Superior temporal gyrus (tissue), 1 donor: ENCODE measurements around the gene AMOT.
A peak's percentile ranks its signal among the peaks of the same experiment; 100 is the strongest.

ENCODE experiments used
- DNase-seq: peaks from one replicate; pipeline ENCODE4 v3.0.0-alpha.2; 2016; ENCODE audit errors: extremely low spot score

Gene AMOT

DNA sequence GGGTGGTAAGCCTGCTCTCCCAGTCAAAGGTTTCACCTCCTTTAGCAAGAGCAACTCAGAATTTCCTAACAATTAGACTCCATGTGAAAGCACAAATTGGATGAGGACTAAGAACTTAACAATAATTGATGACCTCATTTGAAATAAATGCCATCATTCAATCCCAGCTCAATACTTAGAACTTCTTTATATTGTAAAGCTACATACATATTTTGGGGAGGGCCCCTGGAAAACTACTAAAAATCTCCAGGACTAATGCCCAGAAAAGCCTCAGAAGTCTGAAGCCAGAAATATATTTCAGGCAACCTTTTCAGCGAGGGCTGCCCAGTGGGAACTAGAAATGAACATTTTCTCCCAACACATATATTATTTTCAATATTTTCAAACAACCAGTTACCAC is 38.1 kb downstream of the AMOT start:
- DNase-seq = no peak

DNA sequence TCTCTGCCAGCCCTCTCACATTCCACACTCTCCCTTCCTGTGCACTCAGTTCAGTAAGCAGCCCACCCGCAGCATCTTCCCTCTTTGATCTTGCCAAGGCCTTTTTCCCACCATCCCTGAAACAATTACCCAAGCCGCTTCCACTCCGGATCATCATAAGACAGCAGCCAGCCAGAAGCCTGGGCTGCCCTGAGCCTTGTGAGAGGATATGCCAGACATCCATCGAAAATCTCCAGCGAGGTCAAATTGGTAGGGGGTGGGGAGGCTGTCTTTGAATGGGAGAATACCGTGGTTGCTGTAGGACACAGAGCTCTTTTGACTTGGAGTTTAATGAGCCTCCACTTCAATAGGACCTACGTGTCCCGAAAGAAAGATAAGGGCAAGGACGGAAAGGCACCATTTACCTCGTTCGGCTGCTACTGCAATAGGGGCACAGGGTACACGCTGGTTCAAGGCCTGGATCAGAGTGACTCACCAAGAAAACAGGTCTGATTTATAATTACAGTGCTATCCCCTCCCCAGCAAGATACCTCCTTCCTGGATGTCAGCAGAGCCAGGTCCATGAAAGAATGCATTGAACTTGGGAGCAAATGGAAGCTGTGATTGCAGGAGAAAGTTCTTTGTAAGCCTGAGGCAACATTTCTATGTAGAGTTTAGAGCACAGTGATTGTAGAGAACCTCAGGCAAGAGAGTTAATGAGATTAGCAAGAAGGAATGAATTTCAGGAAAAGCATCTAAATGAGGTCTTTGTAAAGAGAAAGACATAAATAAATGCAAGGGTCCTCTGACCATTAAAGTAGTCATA is 39.5 kb downstream of the AMOT start:
- DNase-seq = no peak

DNA sequence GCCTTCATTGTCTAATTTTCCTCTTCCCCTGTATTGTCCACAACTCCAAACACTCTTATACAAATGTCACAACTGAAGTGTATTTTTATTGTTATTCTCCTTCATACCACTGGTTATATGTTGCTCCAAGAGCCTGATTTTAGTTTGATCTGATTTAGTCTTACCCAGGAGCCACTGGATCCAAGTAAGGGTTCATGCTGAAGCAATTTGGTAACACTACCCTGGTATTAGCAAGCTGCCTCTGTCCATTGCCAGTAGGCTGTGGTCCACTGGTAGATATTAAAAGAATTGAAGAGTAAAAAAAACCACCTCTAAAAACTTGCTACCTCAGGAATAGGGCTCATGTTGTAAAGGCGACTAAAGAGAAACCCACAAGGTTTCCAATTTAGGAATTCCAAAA is 41.2 kb downstream of the AMOT start:
- no peak for DNase-seq

DNA sequence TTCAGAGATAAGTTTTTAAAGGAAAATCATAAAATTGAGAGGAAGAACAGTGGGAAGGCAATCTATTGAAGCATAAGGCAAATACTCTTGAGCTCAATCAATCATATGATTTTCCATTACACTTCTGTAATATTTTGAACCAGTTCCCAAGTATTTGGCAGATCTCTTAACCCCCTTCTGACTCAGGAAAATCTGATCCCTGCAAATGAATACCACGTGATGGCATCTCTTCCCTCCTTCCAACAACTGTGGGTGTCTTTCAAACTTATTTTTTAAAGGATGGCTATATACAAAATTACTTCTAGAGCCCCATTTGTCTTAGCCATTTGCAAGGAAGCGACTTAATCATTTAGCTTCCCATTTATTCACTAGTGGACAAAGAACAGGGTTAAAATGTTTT is 41.9 kb downstream of the AMOT start:
- DNase-seq = no peak

DNA sequence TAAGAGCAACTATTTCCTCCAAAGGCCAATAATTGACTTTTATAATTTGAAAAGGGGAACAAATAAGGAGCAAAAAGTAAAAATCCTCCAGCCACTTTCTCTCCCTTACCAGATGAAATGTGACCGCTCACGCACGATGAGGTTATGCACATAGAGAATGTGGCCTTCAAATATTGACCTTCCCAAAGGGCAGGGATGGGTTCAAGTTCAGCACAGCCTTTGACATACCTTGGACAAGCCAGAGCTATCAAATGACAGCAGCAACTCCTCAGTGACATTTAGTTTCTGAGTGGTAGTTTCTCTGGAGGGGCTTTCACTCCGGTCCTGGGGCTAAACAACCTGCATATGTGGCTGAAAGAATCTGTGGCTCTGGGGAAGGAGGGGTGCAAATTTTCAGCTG is 50.7 kb downstream of the AMOT start:
- no peak for DNase-seq

DNA sequence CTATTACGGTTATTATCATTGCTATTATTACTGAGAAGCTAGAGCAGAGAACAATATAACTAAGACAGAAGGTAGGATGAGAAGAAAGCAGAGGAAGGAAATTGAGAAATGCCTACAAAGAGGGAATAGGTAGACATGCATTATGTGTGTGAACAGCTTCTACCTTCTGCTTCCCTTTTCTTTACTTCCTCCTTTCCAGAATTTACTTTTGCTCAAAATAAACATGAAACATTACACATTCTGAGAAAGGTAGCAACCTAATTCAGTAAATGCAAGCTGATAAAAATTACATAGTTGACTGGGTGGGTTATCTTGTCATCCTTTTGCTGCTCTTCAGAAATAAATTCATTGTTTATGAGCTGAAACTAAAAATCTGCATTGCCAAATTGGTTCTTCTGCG is 54.6 kb downstream of the AMOT start:
- no peak for DNase-seq

DNA sequence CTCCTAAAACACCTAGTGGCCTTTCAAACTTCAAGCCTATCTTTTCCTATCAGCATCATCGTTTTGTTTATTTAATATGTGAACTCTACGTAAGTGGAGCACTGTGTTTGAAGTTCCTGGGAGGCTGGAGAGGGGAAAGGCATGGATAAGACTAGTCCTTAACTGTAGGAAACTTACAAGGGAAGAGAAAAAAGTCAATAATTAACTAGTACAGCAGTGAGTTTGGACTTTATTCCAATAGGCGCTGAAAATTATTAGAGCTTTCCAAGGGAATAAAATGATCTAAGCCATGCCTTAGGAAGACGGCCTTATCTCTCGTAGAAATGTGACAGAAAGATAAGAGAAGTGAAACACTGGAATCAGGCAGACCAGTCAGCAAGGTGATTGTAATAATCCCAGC is 55.3 kb downstream of the AMOT start:
- DNase-seq = no peak

DNA sequence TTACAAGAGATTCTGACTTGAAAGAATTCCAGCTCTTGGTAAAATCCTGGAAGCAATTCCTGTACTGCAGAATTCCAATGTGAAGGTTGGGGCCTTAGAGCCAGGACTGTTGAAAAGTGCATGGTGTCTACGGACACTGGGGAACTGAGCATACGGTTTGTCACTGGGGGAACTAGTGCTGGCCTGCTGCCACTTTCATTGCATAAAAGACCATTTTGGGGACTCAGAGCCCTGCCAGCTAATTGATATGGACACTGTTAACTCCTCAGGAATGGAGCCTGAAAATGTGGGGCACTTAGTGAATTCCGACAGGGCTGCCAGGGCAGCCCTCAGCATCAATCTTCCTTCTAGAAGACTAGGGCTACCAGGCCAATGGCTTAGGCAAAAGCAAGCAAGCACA is 55.9 kb downstream of the AMOT start:
- no peak for DNase-seq

DNA sequence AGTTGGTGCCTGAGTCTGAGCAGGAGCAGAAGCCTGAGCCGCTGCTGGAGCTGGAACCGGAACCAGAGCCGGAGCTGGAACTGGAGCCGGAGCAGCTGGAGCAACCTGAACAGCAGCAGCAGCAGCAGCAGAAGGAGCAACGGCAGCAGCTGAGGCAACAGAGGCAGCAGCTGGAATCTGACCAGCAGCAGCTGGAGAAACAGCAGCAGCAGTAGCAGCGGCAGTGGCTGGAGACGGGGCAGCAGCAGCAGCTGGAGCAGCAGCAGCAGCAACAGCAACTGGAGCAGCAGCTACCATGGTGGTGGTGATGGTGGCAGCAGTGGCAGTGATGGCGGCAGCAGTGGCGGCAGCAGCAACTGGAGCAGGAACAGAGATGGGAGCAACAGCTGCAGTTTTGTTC is 61.5 kb downstream of the AMOT start:
- DNase-seq = no peak

DNA sequence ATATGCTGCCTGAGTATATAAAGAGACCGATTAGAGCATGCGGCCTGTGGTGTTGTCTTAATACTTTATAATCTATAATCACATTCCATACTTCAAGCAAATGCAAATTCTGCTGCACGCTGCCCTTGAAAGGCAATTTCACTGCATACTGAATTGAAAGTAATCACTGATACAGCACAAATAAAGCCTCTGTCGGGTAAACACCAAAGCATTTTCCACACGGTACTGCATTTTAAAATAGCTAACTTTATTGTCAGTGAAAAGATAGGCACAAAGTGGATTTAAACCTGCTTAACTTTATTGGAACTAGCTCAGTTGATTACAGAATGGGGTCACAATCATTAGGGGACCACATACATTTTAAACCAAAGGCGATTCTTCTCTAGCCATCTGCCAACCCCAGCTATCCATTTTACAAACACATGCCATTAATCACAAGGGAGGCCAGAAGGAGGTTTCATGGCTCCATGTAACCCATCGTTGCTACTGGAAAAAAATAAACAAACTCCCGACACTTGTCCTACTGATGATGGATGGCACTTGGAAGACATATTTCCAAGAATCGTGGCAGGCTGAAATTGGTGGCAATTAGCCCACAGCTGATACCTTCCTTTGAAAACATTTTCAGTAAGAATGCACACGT is 65.9 kb downstream of the AMOT start:
- no peak for DNase-seq

DNA sequence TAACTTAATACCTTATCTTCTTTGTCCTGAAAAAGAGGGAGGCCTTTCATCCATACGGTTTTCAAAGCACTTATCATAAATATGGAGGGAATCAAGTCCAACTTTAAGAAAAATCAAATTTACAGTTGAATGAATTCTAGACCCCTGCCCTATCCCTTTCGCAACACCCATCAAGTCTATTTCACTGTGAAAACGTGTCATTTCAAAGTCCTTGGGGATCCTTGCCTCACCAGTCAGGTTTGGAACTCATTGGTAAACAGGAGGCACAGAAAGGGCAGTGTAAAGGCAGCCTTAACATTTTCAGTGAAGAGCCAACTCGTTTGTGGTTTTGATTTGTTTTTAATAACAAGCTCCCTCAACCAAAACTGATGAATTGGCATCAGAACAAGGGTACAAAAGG is 66.5 kb downstream of the AMOT start:
- DNase-seq = no peak

DNA sequence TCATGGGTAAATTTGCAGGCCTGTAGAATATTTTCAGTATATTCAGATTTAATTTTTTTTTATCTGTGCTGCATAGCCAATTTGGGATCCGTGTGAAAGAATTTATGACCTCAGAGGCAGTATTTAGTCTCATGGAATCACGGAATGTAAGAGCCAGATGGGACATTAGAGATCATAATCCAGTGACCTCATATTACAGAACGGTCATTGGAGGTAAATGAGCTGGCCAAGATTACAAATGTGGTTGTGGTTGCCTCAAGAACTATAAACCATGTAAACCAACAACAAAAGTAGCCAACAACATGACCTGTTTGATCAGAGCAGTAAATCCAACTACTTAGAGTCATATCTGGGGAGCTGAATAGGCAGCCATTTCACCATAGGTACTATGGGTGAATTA is 71.6 kb downstream of the AMOT start:
- DNase-seq = no peak

DNA sequence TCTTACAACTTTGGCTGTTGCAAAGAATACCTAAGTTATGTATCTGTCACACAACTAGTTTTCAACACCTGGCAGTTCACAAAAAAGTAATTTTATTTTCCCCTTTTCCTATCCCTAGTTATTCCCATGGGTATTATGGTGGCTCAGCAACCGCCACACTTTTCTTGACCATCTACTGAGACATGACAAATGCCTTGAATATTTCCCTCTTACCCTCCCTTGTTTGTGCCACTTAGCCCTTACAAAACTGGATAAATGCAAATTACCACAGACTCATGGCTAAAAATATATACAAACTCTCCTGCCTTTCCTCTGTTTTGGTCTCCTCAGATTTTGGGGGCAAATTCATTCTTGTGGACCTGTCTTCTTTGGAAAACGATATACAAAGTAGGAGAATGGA is 72.1 kb downstream of the AMOT start:
- no peak for DNase-seq

DNA sequence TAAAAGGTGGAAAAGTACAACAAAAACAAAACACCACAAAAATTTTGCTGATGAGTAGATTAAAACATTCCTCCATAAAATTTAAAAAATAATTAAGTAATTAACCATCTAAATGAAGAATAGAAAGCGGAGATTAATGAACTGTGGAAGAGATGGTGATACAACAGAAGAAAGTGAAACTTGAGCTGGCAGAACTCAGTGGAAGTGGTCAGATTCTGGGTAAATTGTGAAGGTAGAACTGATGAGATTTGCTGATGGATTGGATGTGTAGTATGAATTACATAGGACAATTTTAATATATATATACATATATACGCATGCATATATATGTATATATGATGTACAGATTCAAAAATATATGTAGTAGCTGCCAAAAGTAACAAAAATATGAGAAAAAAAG is 73.9 kb downstream of the AMOT start:
- DNase-seq = no peak

DNA sequence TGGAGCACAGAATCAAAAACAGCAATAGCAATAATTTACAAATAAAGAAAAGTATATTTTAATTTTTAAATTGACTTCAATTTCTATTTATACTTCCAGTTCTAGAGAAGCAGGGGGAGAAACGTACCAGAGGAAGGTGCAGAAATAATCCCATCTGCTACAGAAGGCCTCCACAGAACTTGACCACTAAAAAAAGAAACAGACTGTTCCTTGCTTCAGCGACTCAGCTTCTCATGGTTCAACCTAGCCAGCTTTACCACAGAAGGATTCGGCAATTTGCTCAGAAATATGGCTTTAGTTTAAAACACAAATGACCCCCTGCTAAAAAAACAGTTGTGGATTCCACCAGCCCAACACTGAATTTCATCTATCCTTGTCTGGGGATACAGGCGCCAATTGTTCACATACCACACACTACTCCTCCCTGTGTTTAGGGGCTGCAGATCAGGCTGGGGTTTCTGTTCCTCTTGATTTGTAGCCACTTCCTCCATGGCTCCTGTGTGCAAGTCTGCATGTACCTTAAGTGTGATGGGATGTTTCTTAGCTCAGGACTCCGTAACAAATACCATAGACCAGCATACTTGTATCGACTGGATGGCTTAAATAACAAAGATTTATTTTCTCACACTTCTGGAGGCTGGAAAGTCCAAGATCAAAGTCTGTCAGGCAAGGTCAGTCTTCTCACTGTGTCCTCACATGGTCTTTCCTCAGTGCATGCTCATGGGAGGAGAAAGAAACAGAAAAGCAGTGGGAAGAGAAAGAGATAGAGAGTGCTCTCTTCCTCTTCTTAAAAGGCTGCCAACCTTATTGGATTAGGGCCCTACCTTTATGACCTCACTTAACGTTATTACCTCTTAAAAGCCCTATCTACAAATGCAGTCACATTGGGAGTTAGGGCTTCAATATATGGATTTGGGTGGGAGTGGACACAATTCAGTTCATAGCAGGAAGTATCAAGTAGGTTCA is 79.1 kb downstream of the AMOT start:
- DNase-seq = peak; percentile 13

DNA sequence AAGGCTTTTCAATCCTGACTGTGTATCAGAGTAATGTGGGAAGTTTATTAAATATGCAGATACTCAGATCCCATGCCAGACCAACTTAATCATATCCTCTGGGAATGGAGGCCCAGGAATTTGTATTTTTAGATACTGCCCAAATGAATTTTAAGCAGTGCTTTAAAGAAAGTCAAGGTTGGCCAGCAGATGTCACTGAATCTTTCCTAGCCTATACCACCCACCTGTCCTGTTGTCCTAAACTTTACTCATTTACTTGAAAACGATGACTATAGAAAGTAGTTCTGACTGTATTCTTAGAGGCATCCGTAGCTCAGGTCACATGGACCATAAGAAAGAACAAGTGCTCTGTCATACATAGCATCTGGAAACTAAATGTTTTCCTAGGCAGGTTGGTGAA is 79.9 kb downstream of the AMOT start:
- DNase-seq = peak; percentile 14

DNA sequence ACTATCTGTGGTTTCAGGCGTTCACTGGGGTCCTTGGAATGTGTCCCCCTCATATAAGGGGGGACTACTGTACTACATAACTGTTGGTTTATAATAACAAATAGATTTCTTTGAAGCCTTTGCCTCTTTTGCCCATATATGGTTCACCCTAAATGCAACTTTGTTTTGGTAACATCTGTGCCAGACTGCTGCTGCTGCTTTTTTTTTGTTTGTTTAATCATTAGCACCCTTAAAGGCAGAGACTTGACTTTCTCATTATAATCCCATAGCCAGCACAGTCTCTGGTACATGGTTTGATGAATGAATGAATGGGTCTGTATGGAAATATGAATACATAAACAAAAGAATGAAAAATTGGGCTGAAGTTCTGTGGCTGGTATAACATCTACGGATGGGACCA is 80.7 kb downstream of the AMOT start:
- no peak for DNase-seq

DNA sequence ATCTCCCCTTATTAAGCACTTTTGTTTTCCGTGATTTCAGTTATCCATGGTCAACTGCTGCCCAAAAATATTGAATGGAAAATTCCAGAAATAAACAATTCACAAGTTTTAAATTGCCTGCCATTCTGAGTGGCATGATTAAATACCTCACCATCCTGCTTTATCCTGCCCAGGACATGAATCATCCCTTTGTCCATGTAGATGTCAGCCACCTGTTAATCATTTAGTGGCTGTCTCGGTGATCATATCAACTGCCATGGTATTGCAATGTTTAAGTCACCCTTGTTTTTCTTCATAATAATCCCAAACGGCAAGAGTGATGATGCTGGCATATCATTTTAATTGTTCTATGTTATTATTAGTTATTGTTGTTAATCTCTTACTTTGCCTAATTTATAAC is 81.1 kb downstream of the AMOT start:
- no peak for DNase-seq

DNA sequence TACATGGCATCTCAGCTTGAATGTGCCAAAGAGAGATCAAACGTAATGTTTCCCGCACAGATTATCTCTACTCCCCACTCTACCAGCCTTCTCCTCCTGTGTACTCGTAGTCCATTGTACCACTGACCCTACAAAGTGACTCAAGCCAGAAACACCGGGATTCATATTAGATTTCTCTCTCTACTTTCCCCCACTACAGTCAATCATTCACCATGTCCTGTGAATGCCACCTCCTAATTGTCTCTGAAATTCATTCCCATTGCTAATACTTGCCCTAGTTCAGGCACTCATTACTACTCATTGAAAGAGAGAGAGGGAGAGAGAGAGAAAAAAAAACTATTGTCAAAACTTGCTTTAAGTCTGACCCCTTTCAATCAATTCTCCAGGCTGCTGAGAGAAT is 82.7 kb downstream of the AMOT start:
- DNase-seq = no peak

DNA sequence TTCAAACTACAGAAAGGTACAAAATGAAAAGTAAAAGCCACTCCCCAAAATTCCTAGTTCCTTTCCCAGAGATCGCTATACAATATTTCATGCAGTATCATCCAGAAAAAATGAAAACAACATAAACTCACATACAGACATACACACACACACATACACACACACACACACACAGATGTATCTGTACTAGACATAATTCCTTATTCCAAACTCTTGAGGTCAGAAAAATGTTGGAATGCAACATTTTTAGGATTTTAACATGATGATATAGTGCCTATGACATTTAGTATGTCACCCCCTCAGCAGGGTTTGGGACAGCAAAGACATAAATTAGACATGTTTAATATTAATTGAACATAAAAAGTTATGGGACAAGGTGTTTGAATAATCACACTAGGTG is 87.5 kb downstream of the AMOT start:
- no peak for DNase-seq

DNA sequence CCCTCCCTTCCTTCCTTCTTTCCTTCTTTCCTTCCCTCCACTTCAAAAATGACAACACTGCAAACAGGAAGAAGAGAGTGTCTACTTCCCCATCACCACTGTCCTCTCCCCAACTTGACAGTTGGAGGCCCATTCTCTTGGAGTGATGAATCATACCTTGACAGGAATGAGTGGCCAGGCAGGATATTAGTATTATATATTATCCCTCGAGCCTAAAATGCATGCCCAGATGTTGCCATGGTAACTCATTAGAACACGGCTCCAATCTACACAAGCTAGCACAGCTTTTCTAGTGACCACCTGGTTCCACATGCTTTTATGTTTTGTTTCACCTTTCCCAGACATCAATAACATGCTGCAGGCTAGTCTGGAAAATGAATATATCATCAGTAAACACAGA is 89.6 kb downstream of the AMOT start:
- DNase-seq = no peak

DNA sequence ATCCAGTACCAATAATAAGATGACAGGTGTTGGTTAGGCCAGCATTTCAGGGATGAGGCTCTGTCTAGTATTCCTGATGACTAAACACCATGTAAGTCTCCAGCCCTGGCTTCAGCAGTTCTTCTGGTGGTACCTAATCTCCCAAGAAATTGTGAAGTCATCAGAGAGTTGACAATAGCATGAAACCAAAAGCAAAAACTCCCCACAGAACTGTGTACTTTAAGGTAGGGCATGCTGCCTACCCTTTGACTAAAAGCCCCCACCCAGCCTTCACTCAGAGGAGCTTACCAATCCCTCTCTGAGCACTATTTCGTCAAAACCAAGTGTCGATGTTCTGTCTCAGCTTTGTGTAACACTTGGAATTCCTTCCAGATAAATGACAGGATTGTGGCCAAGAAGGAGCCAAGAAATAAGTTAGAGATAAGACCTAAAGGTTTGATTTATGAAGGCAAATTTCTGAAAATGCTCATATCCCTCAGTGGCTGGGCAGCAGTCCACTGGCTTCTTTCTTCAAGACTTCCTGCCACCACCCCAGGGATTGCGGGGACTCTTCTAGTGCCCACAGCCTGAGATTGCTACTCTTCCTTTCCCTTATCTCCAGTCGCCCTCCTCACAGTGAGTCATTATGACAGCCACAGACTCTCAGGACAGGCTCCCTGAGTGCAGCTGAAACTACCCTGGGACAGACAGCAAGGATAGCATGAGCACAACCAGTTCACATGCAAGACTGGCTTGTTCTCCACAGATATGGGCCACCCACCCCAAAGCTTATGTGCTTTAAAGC is 93.6 kb downstream of the AMOT start:
- no peak for DNase-seq
